GM19035 (cell line): ENCODE measurements around the gene PKD1L1.
"Not testable (repeated sequence)": the region's sequence is repeated elsewhere in the genome, so short reads cannot be mapped to it uniquely, and the experiment has no call there.

Experiments
- ATAC-seq: cut with Tn5 transposase; IDR thresholded peaks from one replicate; pipeline ENCODE4 v1.9.1; 2021; ENCODE audit not compliant: unreplicated experiment

Gene PKD1L1

DNA sequence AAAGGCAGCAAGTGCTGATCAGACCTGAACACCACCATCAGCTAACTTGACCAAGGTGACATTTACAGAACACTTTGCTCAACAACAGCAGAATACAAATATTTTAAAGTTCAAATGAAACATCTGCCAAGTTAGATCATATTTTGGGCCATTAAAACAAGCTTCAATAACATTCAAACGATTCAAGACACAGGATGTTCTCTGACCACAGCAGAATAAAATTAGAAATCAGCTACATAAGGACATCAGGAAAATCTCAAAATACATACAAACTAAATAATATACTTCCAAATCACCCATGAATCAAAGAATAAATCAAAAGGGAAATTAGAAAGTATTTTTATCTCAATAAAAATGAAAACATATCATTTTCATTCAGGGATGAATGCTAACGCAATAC, 173.0 kb downstream of the PKD1L1 start:
- ATAC-seq, result no peak

- no peak for ATAC-seq
Observed at GRCh38 chr7:47772492-47772891, 175.8 kb downstream of the PKD1L1 start.

GRCh38 chr7:47771990-47772360, 176.3 kb downstream of the PKD1L1 start:
- ATAC-seq, result no peak

- no peak for ATAC-seq
Observed at GRCh38 chr7:47771336-47771989, 176.8 kb downstream of the PKD1L1 start.

- ATAC-seq, result no peak
Observed at GRCh38 chr7:47766126-47766525, 182.1 kb downstream of the PKD1L1 start.

- no peak for ATAC-seq
Observed at GRCh38 chr7:47765373-47765979, 182.8 kb downstream of the PKD1L1 start.

DNA sequence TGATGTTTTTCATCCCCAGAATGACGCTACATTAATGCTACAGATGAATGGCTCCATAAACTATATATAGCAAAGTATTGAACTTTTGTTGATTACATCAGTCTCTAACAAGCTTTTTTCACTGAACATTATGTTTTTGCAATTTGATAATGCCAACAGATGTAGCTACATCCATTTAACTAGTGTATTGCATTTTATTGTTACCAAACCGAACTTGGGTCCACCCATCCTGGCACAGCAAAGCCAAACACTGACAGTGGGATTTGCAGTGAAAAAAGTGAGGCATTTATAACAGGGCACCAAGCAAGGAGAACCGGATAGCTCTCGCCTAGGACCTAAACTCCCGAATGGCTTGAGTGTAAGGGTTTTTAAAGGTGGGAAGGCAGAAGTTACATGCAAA, 183.5 kb downstream of the PKD1L1 start:
- ATAC-seq, result no peak

DNA sequence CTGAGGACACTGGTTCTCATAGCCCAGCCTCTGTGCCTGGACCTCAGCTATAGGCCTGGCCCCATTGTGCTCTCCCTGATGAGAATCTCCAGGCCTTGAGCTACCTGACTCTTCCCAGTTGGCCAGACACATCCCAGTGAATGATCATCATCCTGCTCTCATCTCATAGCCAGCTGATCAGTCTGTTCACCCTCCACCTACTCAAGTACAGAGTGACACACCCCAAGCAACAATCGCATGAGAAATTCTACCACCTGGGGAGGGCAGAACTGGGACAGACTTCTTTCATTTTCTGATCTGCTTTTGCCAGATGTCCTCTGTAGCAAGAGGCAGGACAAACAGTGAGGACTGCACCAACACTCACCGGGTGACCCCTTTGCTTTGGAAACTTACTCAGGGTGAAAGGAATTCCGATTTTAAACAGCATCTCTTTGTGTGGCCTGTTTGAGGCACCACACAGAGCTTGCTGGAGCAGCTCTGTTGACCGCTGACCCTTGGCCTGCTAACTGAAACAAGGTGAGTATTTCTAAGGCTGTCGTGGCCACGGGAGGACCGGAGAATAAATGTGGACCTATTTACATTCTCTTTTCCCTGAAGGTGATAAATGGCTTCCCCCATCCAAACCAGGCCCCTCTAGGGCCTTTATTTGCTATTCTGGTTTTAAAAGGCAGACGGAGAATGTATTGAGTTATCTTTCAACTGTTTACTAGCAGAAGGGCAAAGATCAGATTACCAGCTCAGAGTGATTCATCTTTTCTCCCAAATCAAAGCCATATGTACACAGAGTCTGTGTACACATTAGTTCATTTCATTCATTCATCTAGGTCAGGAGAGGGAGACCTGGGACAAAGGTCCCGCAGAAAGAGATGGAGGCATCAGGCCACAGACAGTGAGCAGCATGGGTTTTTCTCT, 184.9 kb downstream of the PKD1L1 start:
- ATAC-seq, result no peak

DNA sequence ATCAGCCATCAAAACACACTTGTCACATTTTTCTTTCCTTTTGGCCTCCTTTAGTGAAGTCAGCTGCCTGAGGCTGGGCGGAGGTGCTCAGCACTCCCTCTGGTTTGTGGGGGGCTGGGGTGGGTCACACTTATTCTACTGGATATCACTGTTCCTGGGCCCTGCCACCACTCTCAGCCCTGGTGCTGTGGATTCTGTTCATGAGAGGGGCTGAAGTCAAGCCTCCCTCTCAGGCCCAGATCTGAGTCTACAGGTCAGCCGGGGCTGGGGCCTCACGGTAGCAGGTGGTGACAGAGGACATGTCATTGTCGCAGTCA, 185.6 kb downstream of the PKD1L1 start:
- ATAC-seq, result no peak

- ATAC-seq, result no peak
Observed at GRCh38 chr7:47762207-47762606, 186.1 kb downstream of the PKD1L1 start.

DNA sequence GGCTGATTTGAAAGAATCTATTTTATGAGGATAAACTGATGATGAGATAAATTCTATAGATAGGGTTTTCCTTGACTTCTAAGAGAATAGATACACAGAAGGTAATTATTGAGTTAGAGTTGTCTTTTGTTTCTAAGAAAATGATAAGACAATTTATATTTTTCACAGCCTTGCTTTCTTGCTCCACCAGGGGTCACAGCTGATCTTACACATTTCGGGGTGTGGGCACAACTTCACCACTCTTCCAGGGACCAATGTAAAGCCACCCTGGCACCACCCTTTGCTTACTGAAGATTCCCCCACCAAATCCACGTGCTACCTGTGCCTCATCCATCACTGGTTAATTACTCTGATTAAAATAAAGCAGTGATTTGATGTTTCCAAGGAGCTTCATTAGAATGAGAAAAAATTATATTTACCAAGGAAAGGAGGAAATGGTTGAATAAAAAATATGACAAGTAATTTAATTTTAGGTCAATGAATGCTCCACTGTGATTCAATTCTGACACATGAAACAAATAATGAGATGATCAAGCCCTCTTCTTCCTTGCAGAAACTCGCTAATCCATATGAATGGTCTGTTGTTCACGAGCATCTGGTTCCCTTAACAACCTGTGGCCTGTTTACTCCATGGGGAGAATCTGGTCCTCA, 189.1 kb downstream of the PKD1L1 start:
- ATAC-seq, result no peak

GRCh38 chr7:47758546-47758945, 189.7 kb downstream of the PKD1L1 start:
- no peak for ATAC-seq

DNA sequence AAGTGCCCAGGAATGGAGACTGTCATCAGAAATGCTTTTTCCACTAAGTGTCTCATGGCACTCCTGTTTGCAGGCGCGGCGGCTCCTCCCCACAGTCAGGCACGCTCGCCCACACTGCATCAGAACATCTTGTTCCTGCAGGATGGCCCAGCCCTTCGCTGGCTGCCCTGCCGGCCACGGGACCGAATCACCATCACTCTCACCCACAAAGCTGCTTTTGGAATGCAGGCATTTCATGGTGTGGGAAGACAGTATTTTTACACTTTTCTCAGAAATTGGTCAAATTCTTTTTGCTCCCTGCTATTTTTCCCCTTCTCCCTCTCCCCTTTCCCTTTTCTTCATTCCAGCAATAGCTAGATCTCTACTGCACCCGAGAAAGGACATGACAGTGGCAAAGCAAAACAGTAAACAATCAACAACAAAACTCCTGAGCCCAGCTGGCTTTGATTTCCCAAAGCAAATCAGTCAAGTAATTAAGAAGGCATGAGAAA, 190.3 kb downstream of the PKD1L1 start:
- no peak for ATAC-seq

- ATAC-seq, result no peak
Observed at GRCh38 chr7:47756636-47757035, 191.6 kb downstream of the PKD1L1 start.

GRCh38 chr7:47755248-47755647, 193.0 kb downstream of the PKD1L1 start:
- ATAC-seq, result no peak

DNA sequence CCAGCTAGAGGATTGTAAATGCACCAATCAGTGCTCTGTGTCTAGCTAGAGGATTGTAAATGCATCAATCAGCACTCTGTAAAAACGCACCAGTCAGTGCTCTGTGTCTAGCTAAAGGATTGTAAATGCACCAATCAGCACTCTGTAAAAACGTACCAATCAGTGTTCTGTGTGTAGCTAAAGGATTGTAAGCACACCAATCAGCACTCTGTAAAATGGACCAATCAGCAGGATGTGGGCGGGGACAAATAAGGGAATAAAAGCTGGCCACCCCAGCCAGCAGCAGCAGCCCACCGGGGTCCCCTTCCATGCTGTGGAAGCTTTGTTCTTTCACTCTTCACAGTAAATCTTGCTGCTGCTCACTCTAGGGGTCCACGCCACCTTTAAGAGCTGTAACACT, 196.5 kb downstream of the PKD1L1 start:
- not testable (repeated sequence) for ATAC-seq

DNA sequence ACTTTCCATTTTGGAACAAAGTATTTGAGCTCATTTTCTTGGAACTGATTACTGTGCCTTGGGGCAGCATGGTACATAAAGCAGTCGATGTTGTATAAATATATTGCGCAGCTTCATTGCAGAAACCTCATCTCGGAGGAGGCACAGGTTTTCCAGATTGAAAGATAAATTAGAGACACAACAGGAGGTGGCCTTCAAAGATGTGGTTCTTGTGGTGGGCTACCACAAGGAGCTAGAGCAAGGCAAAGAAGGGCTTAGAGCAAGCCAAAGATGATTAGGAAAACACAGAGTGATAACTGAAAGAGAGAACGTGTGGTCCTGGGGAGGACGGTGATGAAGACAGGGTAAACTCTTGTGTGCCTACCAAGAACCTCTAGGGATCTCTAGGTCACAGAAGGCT, 197.2 kb downstream of the PKD1L1 start:
- no peak for ATAC-seq

GRCh38 chr7:47748041-47748440, 200.2 kb downstream of the PKD1L1 start:
- ATAC-seq, result no peak

DNA sequence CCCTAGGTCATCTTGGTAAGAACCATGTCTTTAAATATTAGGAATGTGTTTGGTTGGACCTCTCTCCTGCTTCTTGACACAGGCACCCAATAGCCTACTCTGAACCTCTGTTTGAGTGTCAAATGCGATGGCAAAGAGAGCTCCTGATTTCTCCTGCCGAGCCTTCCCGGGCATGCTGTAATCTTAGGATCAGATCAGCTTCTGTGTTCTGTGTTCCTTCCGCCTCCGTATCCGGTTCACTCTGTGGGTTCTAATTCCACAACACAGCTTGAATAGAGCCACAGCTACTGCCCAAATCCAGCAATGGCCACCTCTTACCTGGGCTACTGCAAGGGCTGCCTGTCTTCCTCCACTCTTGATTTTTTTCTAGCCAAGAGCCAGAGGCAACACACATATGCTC, 201.1 kb downstream of the PKD1L1 start:
- ATAC-seq, result no peak

DNA sequence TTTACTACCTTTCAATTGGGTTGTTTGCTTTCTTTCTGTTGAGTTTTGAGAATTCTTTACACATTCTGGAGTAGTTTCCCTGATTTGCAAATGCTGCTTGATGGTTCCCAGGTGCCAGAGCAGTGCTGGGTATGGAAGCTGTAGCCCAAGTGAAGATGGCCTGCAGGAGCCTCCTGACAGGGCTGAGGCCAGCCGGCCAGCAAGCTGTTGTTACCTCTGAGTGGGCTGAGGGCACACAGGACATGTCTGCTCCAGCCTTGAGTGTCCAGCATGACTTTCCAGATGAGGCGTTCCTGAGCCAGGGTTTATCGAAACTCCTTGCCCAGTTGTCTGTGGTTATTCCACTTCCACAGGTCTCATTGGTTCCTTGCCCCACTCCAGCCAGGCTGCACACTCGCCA, 201.8 kb downstream of the PKD1L1 start:
- no peak for ATAC-seq

DNA sequence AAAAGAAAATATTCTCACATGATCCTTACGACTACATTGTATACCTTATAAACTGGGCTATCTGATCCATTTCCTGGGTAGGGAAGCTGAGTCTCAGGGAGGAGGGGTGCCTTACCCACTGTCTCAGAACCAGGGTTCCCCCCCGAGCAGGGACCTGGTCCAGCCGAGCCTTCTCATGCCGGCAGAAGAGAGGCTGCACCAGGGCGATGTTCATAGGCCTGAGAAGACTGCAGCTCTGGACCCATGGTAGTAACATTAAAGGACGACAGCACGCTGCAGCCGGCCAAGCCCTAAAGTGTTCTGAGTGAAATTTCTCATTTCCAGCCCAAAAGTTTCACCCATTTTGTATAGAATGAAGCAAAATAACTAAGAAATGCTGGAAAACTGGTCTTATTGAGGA, 203.4 kb downstream of the PKD1L1 start:
- no peak for ATAC-seq
